Fibroblast of skin of left quadriceps (primary cell): ENCODE results near the gene TMOD1.
"Not testable (repeated sequence)": the region's sequence is repeated elsewhere in the genome, so short reads cannot be mapped to it uniquely, and the experiment has no call there.

Experiments
- DNase-seq, 2 experiments: peaks; one replicate each; pipeline ENCODE4 v3.0.0-alpha.2; 2013; ENCODE audit warnings: low read depth in 2 of 2

Gene TMOD1

GRCh38 chr9:97598461-97599288 lies 97.2 kb downstream of the TMOD1 start:
- DNase-seq = peak; percentile 42

- no peak for DNase-seq
Observed at GRCh38 chr9:97599314-97599846, 97.9 kb downstream of the TMOD1 start.

GRCh38 chr9:97600531-97601227 lies 99.2 kb downstream of the TMOD1 start:
- no peak for DNase-seq

GRCh38 chr9:97601228-97601898 lies 99.9 kb downstream of the TMOD1 start:
- DNase-seq = no peak

- DNase-seq = no peak
Observed at GRCh38 chr9:97602430-97602829, 101.0 kb downstream of the TMOD1 start.

GRCh38 chr9:97604901-97605645 lies 103.6 kb downstream of the TMOD1 start:
- no peak for DNase-seq

GRCh38 chr9:97615439-97616072 lies 114.1 kb downstream of the TMOD1 start:
- DNase-seq = peak; percentile 24

GRCh38 chr9:97617939-97618416 lies 116.5 kb downstream of the TMOD1 start:
- DNase-seq = no peak

GRCh38 chr9:97620063-97620462 lies 118.6 kb downstream of the TMOD1 start:
- DNase-seq = not testable (repeated sequence)

- not testable (repeated sequence) for DNase-seq
Observed at GRCh38 chr9:97622483-97622882, 121.0 kb downstream of the TMOD1 start.

GRCh38 chr9:97623946-97624345 lies 122.5 kb downstream of the TMOD1 start:
- no peak for DNase-seq

- no peak for DNase-seq
Observed at GRCh38 chr9:97625620-97626019, 124.2 kb downstream of the TMOD1 start.

- no peak for DNase-seq
Observed at GRCh38 chr9:97627624-97628023, 126.2 kb downstream of the TMOD1 start.

- no peak for DNase-seq
Observed at GRCh38 chr9:97628668-97629067, 127.2 kb downstream of the TMOD1 start.

- DNase-seq = no peak
Observed at GRCh38 chr9:97629156-97629555, 127.7 kb downstream of the TMOD1 start.

GRCh38 chr9:97630591-97630990 lies 129.1 kb downstream of the TMOD1 start:
- no peak for DNase-seq

- DNase-seq = peak; percentile 57 to 59
Observed at GRCh38 chr9:97632248-97632984, 130.9 kb downstream of the TMOD1 start.

GRCh38 chr9:97632985-97633858 lies 131.8 kb downstream of the TMOD1 start, which contains the start of the genes NCBP1 and TSTD2:
NCBP1 (plus strand) TSS chr9:97633821; CDS start chr9:97633882, 61 bp downstream.
TSTD2 (minus strand) TSS chr9:97633368; CDS start chr9:97627562, 5,806 bp downstream.
- peak; percentile 97 for DNase-seq
